Memory B cell (primary cell): Measurements from ENCODE around the gene LOXHD1.

Experiments used
- ATAC-seq: fragments of 150-1000 bp; cut with Tn5 transposase; 2 replicates; pipeline ENCODE4 v1.10.0; 2021; ENCODE audit warnings: low read depth, mild to moderate bottlenecking, moderate library complexity
- DNase-seq, 2 donors: peaks; one replicate each; pipeline ENCODE4 v3.0.0; 2022; ENCODE audit warnings: low spot score in 2 of 2
- H3K27ac Mint-ChIP-seq: one replicate; pipeline ENCODE4 v1.8.0; 2022; ENCODE audit warnings: mild to moderate bottlenecking, moderate library complexity, mixed read lengths
- H3K27me3 Mint-ChIP-seq: one replicate; pipeline ENCODE4 v1.8.0; 2022; ENCODE audit warnings: mixed read lengths
- H3K36me3 Mint-ChIP-seq: one replicate; pipeline ENCODE4 v1.8.0; 2022; ENCODE audit warnings: mild to moderate bottlenecking, mixed read lengths
- H3K4me1 Mint-ChIP-seq: one replicate; pipeline ENCODE4 v1.8.0; 2022; ENCODE audit warnings: mixed read lengths
- H3K4me3 Mint-ChIP-seq: one replicate; pipeline ENCODE4 v1.8.0; 2022; ENCODE audit warnings: mild to moderate bottlenecking, moderate library complexity, mixed read lengths
- H3K9me3 Mint-ChIP-seq: one replicate; pipeline ENCODE4 v1.8.0; 2022; ENCODE audit warnings: mixed read lengths

LOXHD1 gene

GRCh38 chr18:46456691-46457090 lies 200.3 kb downstream of the LOXHD1 start:
- no peak overlapping the region for H3K27ac Mint-ChIP-seq
- ATAC-seq (no peak), DNase-seq (no peak)
- peaks cover 15% of the 10 kb centered on the region for H3K27me3 Mint-ChIP-seq
- no peaks in the 10 kb centered on the region for H3K36me3 Mint-ChIP-seq
- H3K4me1 Mint-ChIP-seq = no peaks in the 10 kb centered on the region
- no peak overlapping the region for H3K4me3 Mint-ChIP-seq
- H3K9me3 Mint-ChIP-seq = no peaks in the 10 kb centered on the region

GRCh38 chr18:46452820-46453219 lies 204.2 kb downstream of the LOXHD1 start:
- ATAC-seq = no peak
- Mint-ChIP-seq H3K4me1 (no peaks in the 10 kb centered on the region), H3K27me3 (peaks cover 20% of the 10 kb centered on the region), H3K27ac (no peak overlapping the region), H3K4me3 (no peak overlapping the region), H3K36me3 (no peaks in the 10 kb centered on the region), H3K9me3 (peaks cover 3% of the 10 kb centered on the region)
- no peak for DNase-seq

- DNase-seq = no peak
- Mint-ChIP-seq H3K9me3 (peaks cover 9% of the 10 kb centered on the region), H3K27ac (no peak overlapping the region), H3K36me3 (no peaks in the 10 kb centered on the region), H3K27me3 (peaks cover 19% of the 10 kb centered on the region), H3K4me1 (no peaks in the 10 kb centered on the region), H3K4me3 (no peak overlapping the region)
- ATAC-seq = no peak
Observed at GRCh38 chr18:46449499-46449898, 207.5 kb downstream of the LOXHD1 start.

- Mint-ChIP-seq H3K9me3 (peaks cover 9% of the 10 kb centered on the region), H3K27ac (no peak overlapping the region), H3K27me3 (peaks cover 16% of the 10 kb centered on the region), H3K36me3 (no peaks in the 10 kb centered on the region), H3K4me3 (no peak overlapping the region), H3K4me1 (no peaks in the 10 kb centered on the region)
- ATAC-seq = no peak
- no peak for DNase-seq
Observed at GRCh38 chr18:46449033-46449432, 208.0 kb downstream of the LOXHD1 start.

- Mint-ChIP-seq H3K36me3 (no peaks in the 10 kb centered on the region), H3K4me3 (no peak overlapping the region), H3K27me3 (peaks cover 16% of the 10 kb centered on the region), H3K27ac (no peak overlapping the region), H3K4me1 (no peaks in the 10 kb centered on the region), H3K9me3 (peaks cover 11% of the 10 kb centered on the region)
- ATAC-seq (no peak), DNase-seq (no peak)
Observed at GRCh38 chr18:46448347-46448746, 208.7 kb downstream of the LOXHD1 start.

- peaks cover 15% of the 10 kb centered on the region for H3K9me3 Mint-ChIP-seq
- no peaks in the 10 kb centered on the region for H3K4me1 Mint-ChIP-seq
- H3K27ac Mint-ChIP-seq = no peak overlapping the region
- H3K4me3 Mint-ChIP-seq = no peak overlapping the region
- peaks cover 11% of the 10 kb centered on the region for H3K27me3 Mint-ChIP-seq
- ATAC-seq = no peak
- H3K36me3 Mint-ChIP-seq = no peaks in the 10 kb centered on the region
- DNase-seq = no peak
Observed at GRCh38 chr18:46447792-46448191, 209.2 kb downstream of the LOXHD1 start.

GRCh38 chr18:46447323-46447722 lies 209.7 kb downstream of the LOXHD1 start:
- no peak for ATAC-seq
- H3K4me3 Mint-ChIP-seq = no peak overlapping the region
- DNase-seq = no peak
- H3K36me3 Mint-ChIP-seq = no peaks in the 10 kb centered on the region
- peaks cover 9% of the 10 kb centered on the region for H3K27me3 Mint-ChIP-seq
- peaks cover 15% of the 10 kb centered on the region for H3K9me3 Mint-ChIP-seq
- H3K27ac Mint-ChIP-seq = no peak overlapping the region
- no peaks in the 10 kb centered on the region for H3K4me1 Mint-ChIP-seq

- DNase-seq (no peak), ATAC-seq (no peak)
- Mint-ChIP-seq H3K36me3 (no peaks in the 10 kb centered on the region), H3K27me3 (peaks cover 9% of the 10 kb centered on the region), H3K9me3 (peaks cover 17% of the 10 kb centered on the region), H3K4me1 (no peaks in the 10 kb centered on the region), H3K4me3 (no peak overlapping the region), H3K27ac (no peak overlapping the region)
Observed at GRCh38 chr18:46445522-46446313, 211.3 kb downstream of the LOXHD1 start.

- Mint-ChIP-seq H3K27me3 (peaks cover 10% of the 10 kb centered on the region), H3K27ac (no peak overlapping the region), H3K9me3 (peaks cover 7% of the 10 kb centered on the region), H3K4me1 (no peaks in the 10 kb centered on the region), H3K4me3 (no peak overlapping the region), H3K36me3 (no peaks in the 10 kb centered on the region)
- DNase-seq (no peak), ATAC-seq (no peak)
Observed at GRCh38 chr18:46439037-46439436, 218.0 kb downstream of the LOXHD1 start.

- Mint-ChIP-seq H3K4me3 (no peak overlapping the region), H3K27me3 (peaks cover 10% of the 10 kb centered on the region), H3K36me3 (no peaks in the 10 kb centered on the region), H3K4me1 (no peaks in the 10 kb centered on the region), H3K27ac (no peak overlapping the region), H3K9me3 (peaks cover under 1% of the 10 kb centered on the region)
- DNase-seq = no peak
- no peak for ATAC-seq
Observed at GRCh38 chr18:46437061-46437460, 220.0 kb downstream of the LOXHD1 start.

GRCh38 chr18:46436621-46437020 lies 220.4 kb downstream of the LOXHD1 start:
- Mint-ChIP-seq H3K27me3 (peaks cover 12% of the 10 kb centered on the region), H3K4me1 (no peaks in the 10 kb centered on the region), H3K4me3 (no peak overlapping the region), H3K36me3 (no peaks in the 10 kb centered on the region), H3K9me3 (no peaks in the 10 kb centered on the region), H3K27ac (no peak overlapping the region)
- ATAC-seq (no peak), DNase-seq (no peak)

- Mint-ChIP-seq H3K27ac (no peak overlapping the region), H3K36me3 (no peaks in the 10 kb centered on the region), H3K4me3 (no peak overlapping the region), H3K4me1 (no peaks in the 10 kb centered on the region), H3K9me3 (no peaks in the 10 kb centered on the region), H3K27me3 (peaks cover 14% of the 10 kb centered on the region)
- DNase-seq (no peak), ATAC-seq (no peak)
Observed at GRCh38 chr18:46435031-46435430, 222.0 kb downstream of the LOXHD1 start.

GRCh38 chr18:46434629-46435028 lies 222.4 kb downstream of the LOXHD1 start:
- H3K36me3 Mint-ChIP-seq = no peaks in the 10 kb centered on the region
- H3K9me3 Mint-ChIP-seq = no peaks in the 10 kb centered on the region
- no peak for ATAC-seq
- H3K4me3 Mint-ChIP-seq = no peak overlapping the region
- peaks cover 14% of the 10 kb centered on the region for H3K27me3 Mint-ChIP-seq
- no peaks in the 10 kb centered on the region for H3K4me1 Mint-ChIP-seq
- DNase-seq = no peak
- no peak overlapping the region for H3K27ac Mint-ChIP-seq

GRCh38 chr18:46433121-46433826 lies 223.7 kb downstream of the LOXHD1 start:
- no peaks in the 10 kb centered on the region for H3K9me3 Mint-ChIP-seq
- peaks cover 14% of the 10 kb centered on the region for H3K27me3 Mint-ChIP-seq
- H3K36me3 Mint-ChIP-seq = no peaks in the 10 kb centered on the region
- H3K4me1 Mint-ChIP-seq = no peaks in the 10 kb centered on the region
- no peak overlapping the region for H3K27ac Mint-ChIP-seq
- no peak for ATAC-seq
- no peak for DNase-seq
- no peak overlapping the region for H3K4me3 Mint-ChIP-seq
